Measurements from ENCODE around the gene CACTIN. TPM values are rescaled to one million over a fixed set of nuclear protein-coding genes. Genes with fewer than 3 reads are reported as not detected.

Gene CACTIN
- total and polyA plus RNA-seq, 2 of the 8 experiments (the other 6 are each of a cell fraction or from before 2014, with no cell fraction given) = 25.8 to 29.9 TPM

GRCh38 chr19:3644351-3645066, 17.9 kb upstream of the CACTIN start:
- CTCF ChIA-PET (ENCODE audit: partially characterized antibody) = interaction anchor here (1.4 kb wide), 2 partner anchors 9 to 55 kb away, joined by 3 to 6 read pairs; no protein-coding TSS in a partner anchor
- no peak overlapping the region for H2BK120ac ChIP-seq (replicated peaks; ENCODE audit: low read depth, low read length)
- WGBS, 2 experiments (ENCODE audit: extremely low coverage in 1 of 2, insufficient coverage in 1 of 2, insufficient read length in 1 of 2, insufficient replicate concordance in 2 of 2, low coverage in 1 of 2, low lambda C conversion rate in 2 of 2, missing lambda C conversion rate in 1 of 2) = 95% methylated on average over 16 of the region's 19 CpGs; no CpG with 5 or more reads in 1 of the 2 experiments
- FAIRE-seq (no peak), DNase-seq (ENCODE audit: low read depth in 1 of 2, low spot score in 2 of 2) (no peak)
- H3K56ac ChIP-seq (replicated peaks; ENCODE audit: insufficient read length, low read depth, low read length) = no peak overlapping the region
- H2BK5ac ChIP-seq (ENCODE audit: low read depth, low read length) = no peak overlapping the region
- H3K4me3 ChIP-seq (ENCODE audit: extremely low read depth in 1 of 4, insufficient read depth in 2 of 4, low read depth in 3 of 4, low read length in 4 of 4) = no peak overlapping the region
- no peak overlapping the region for H3K23ac ChIP-seq (ENCODE audit: insufficient read length)
- no peaks in the 10 kb centered on the region for H3K23me2 ChIP-seq (ENCODE audit: low read depth, low read length)
- no peak for TF ChIP-seq KDM1A (IDR thresholded peaks at IDR 0.05; ENCODE audit: borderline replicate concordance, low read length)
- TF ChIP-seq BCL11A (IDR thresholded peaks at IDR 0.05; ENCODE audit: low read depth in 2 of 2, low read length in 2 of 2) = no peak
- no peak for TF ChIP-seq RXRA (IDR thresholded peaks at IDR 0.05; ENCODE audit: insufficient read depth, low read depth, low read length)
- no peak for TF ChIP-seq CEBPB (IDR thresholded peaks at IDR 0.05; ENCODE audit: low read depth, low read length)
- TF ChIP-seq TCF12 (IDR thresholded peaks at IDR 0.05; ENCODE audit: low read depth, low read length) = no peak
- TF ChIP-seq EZH2 (IDR thresholded peaks at IDR 0.05; ENCODE audit: low read depth, low read length, severe bottlenecking) = no peak
- TF ChIP-seq ASH2L (IDR thresholded peaks at IDR 0.05; ENCODE audit: low read length) = no peak
- no peaks in the 10 kb centered on the region for H3K27me3 ChIP-seq (replicated peaks in 1 of 4; ENCODE audit: control insufficient read depth in 3 of 4, extremely low read depth in 1 of 4, insufficient read depth in 3 of 4, low read length in 3 of 4)
- no peaks in the 10 kb centered on the region for H3K79me2 ChIP-seq (ENCODE audit: control insufficient read depth in 1 of 2, insufficient read depth in 2 of 2, low read length in 2 of 2)
- H3K9me3 ChIP-seq (ENCODE audit: insufficient read depth in 2 of 2, low read depth in 1 of 2, low read length in 1 of 2) = no peaks in the 10 kb centered on the region
- H3K14ac ChIP-seq (ENCODE audit: insufficient read length) = no peak overlapping the region
- H4K20me1 ChIP-seq (replicated peaks in 1 of 2; ENCODE audit: control insufficient read depth in 1 of 2, insufficient read depth in 2 of 2, low read length in 2 of 2) = peaks cover 3 to 5% of the 10 kb centered on the region in 2 experiments
- H2AFZ ChIP-seq (ENCODE audit: low read length) = no peak overlapping the region
- POLR2A ChIA-PET (ENCODE audit: partially characterized antibody) = interaction anchor here (0.6 to 0.8 kb wide), 3 partner anchors 11 to 35 kb away, joined by 3 read pairs; no protein-coding TSS in a partner anchor
- H2BK20ac ChIP-seq (ENCODE audit: low read length) = no peak overlapping the region
- H3K27ac ChIP-seq (ENCODE audit: low read depth, low read length) = no peak overlapping the region
- no peak overlapping the region for H3K4ac ChIP-seq (replicated peaks; ENCODE audit: insufficient read length, low read depth, low read length)
- H2AK5ac ChIP-seq (ENCODE audit: low read depth, low read length) = no peak overlapping the region
- no peaks in the 10 kb centered on the region for H3K79me1 ChIP-seq (ENCODE audit: low read depth, low read length)
- no peak overlapping the region for H3K4me2 ChIP-seq (ENCODE audit: insufficient read depth in 1 of 2, low read depth in 2 of 2, low read length in 2 of 2)
- no peak overlapping the region for H3K9ac ChIP-seq (replicated peaks in 1 of 4; ENCODE audit: extremely low read depth in 1 of 4, low read depth in 3 of 4, low read length in 3 of 4)
- H3K4me1 ChIP-seq (replicated peaks in 1 of 4; ENCODE audit: control insufficient read depth in 3 of 4, insufficient read depth in 4 of 4, low read length in 3 of 4) = no peaks in the 10 kb centered on the region
- no peak overlapping the region for H4K91ac ChIP-seq (replicated peaks; ENCODE audit: insufficient read length, low read length)
- no peak overlapping the region for H2BK15ac ChIP-seq (ENCODE audit: low read length)
- H2BK12ac ChIP-seq (ENCODE audit: low read depth, low read length) = no peak overlapping the region
- H3K36me3 ChIP-seq (ENCODE audit: control insufficient read depth in 2 of 4, insufficient read depth in 4 of 4, low read length in 3 of 4) = peaks cover 2 to 12% (median 3%) of the 10 kb centered on the region in 4 experiments; a peak in 6 of 8 replicates
- no peak overlapping the region for H4K8ac ChIP-seq (ENCODE audit: extremely low read depth, insufficient read depth, low read length)
- no peak overlapping the region for H4K5ac ChIP-seq (ENCODE audit: insufficient read length, low read depth, low read length)
- no peak overlapping the region for H3K18ac ChIP-seq (ENCODE audit: extremely low read depth, low read length)
